Measurements from ENCODE around the gene MAML3. TPM values are rescaled to one million over a fixed set of nuclear protein-coding genes. Genes with fewer than 3 reads are reported as not detected.

The MAML3 gene
- total and polyA plus RNA-seq, 2 of the 13 experiments (the other 11 are each of a cell fraction or from before 2014, with no cell fraction given) = 0.05 to 0.13 TPM

DNA sequence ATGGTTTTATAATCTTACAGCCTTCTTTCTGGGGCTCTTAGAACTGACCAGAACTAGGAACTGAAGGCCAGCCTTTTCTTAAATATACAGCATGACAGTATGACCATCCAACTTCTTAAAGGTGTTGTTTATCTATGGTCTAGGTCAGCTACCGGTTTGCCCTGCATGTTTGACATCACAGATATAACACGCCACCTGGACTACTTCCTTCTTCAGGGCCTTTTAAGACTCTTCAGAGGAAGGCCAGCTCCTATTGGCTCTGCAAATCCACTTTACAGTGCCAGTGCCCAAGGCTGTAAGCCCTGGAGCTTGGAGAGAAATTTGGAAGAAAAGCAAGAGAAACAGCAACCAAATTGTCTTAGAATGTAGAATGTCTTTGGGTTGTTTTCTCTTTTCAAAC is 302.9 kb downstream of the MAML3 start:
- Histone ChIP-seq H3K9me3 (ENCODE audit: low read length) (no peaks in the 10 kb centered on the region), H3K27ac (ENCODE audit: extremely low read length, insufficient read depth, low read length) (no peak overlapping the region), H3K36me3 (replicated peaks in 1 of 2; ENCODE audit: control insufficient read depth in 1 of 2, insufficient read depth in 2 of 2, low read length in 2 of 2) (no peaks in the 10 kb centered on the region), H3K4me3 (replicated peaks in 1 of 3; ENCODE audit: insufficient read depth in 1 of 3, low read depth in 2 of 3, low read length in 3 of 3) (no peak overlapping the region), H4K20me1 (ENCODE audit: insufficient read depth, low read length) (no peaks in the 10 kb centered on the region), H3K79me2 (ENCODE audit: insufficient read depth, low read length) (no peaks in the 10 kb centered on the region), H3K4me2 (ENCODE audit: low read depth, low read length) (no peak overlapping the region), H3K27me3 (ENCODE audit: control insufficient read depth in 1 of 2, insufficient read depth in 2 of 2, low read length in 2 of 2) (no peaks in the 10 kb centered on the region), H3K4me1 (ENCODE audit: insufficient read depth, low read length) (peaks cover 86% of the 10 kb centered on the region), H2AFZ (ENCODE audit: low read length) (no peak overlapping the region), H3K9ac (ENCODE audit: insufficient read depth, low read depth, low read length) (no peak overlapping the region)
- DNase-seq (ENCODE audit: low spot score) = no peak
- intact Hi-C loops (cut with micrococcal nuclease; ENCODE audit: unreplicated experiment) (no loop called here), in situ Hi-C loops (cut with HindIII; ENCODE audit: extremely low pct_ligation_motif_present, low pct_unique_long_range_greater_than_20kb) (no loop called here)
- 97% methylated on average over 2 of the region's 2 CpGs for WGBS (ENCODE audit: low lambda C conversion rate)
- no peak for TF ChIP-seq ZNF143 (CRISPR knock-in tag; IDR thresholded peaks at IDR 0.05)
- ATAC-seq = no peak
- ChIA-PET POLR2A (no interaction called here), CTCF (ENCODE audit: low intra/inter-chr PET ratio, low total read pairs) (no interaction called here)
- BruUV-seq (replicated peaks) = no TSS peak
- no peak for FAIRE-seq

DNA sequence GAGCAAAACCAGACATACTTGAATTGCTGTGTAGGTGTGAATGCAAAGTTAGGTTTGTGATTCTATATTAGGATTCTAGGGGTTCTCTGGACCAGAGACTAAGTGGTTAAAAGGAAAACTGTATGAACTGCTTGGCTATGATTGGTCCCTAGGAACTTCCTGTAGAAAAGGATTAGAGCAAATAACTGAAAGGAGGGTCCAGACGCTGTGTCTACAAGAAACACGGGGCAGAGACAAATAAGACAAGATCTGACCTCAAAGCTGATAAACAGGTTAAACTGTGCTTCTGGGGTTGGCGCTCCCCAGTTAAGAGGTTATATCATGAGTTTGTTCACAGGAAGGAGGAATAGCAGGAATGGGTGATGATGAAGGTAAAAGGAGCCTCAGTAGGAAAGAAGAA is 304.8 kb downstream of the MAML3 start:
- peak overlapping the region; percentile 33 for H2AFZ ChIP-seq (ENCODE audit: low read length)
- no peak overlapping the region for H3K9ac ChIP-seq (ENCODE audit: insufficient read depth, low read depth, low read length)
- peak; percentile 43 for DNase-seq (ENCODE audit: low spot score)
- no peaks in the 10 kb centered on the region for H3K79me2 ChIP-seq (ENCODE audit: insufficient read depth, low read length)
- H3K4me3 ChIP-seq (replicated peaks in 1 of 3; ENCODE audit: insufficient read depth in 1 of 3, low read depth in 2 of 3, low read length in 3 of 3) = peak overlapping the region in 1 of 3 experiments; percentile 18; a peak in 1 of 6 replicates
- WGBS (ENCODE audit: low lambda C conversion rate) = 6% methylated on average over 3 of the region's 3 CpGs
- no TSS peak for BruUV-seq (replicated peaks)
- H3K4me1 ChIP-seq (ENCODE audit: insufficient read depth, low read length) = peaks cover 89% of the 10 kb centered on the region
- H3K36me3 ChIP-seq (replicated peaks in 1 of 2; ENCODE audit: control insufficient read depth in 1 of 2, insufficient read depth in 2 of 2, low read length in 2 of 2) = no peaks in the 10 kb centered on the region
- no peaks in the 10 kb centered on the region for H3K9me3 ChIP-seq (ENCODE audit: low read length)
- CTCF ChIA-PET (ENCODE audit: low intra/inter-chr PET ratio, low total read pairs) = no interaction called here
- H3K27ac ChIP-seq (ENCODE audit: extremely low read length, insufficient read depth, low read length) = no peak overlapping the region
- ATAC-seq = peak; percentile 54
- POLR2A ChIA-PET = no interaction called here
- peak overlapping the region; percentile 70 for H3K4me2 ChIP-seq (ENCODE audit: low read depth, low read length)
- H4K20me1 ChIP-seq (ENCODE audit: insufficient read depth, low read length) = no peaks in the 10 kb centered on the region
- FAIRE-seq = no peak
- intact Hi-C loops (cut with micrococcal nuclease; ENCODE audit: unreplicated experiment) (loop anchor here (10.0 kb wide), 1 partner anchor 184 kb away; the partner anchor contains the start of gene MGST2), in situ Hi-C loops (cut with HindIII; ENCODE audit: extremely low pct_ligation_motif_present, low pct_unique_long_range_greater_than_20kb) (no loop called here)
- H3K27me3 ChIP-seq (ENCODE audit: control insufficient read depth in 1 of 2, insufficient read depth in 2 of 2, low read length in 2 of 2) = no peaks in the 10 kb centered on the region
- TF ChIP-seq ZNF3 (CRISPR knock-in tag; IDR thresholded peaks at IDR 0.05) = no peak
- peak; percentile 30; the same call in 1 of the 2 replicates for TF ChIP-seq RXRB (CRISPR knock-in tag; IDR thresholded peaks at IDR 0.05; ENCODE audit: borderline replicate concordance)
- 0 out of 2 replicates have a peak, but pooled peaks have one; percentile 13 for TF ChIP-seq NFYB (CRISPR knock-in tag; IDR thresholded peaks at IDR 0.05)
- TF ChIP-seq, protein P1, sequence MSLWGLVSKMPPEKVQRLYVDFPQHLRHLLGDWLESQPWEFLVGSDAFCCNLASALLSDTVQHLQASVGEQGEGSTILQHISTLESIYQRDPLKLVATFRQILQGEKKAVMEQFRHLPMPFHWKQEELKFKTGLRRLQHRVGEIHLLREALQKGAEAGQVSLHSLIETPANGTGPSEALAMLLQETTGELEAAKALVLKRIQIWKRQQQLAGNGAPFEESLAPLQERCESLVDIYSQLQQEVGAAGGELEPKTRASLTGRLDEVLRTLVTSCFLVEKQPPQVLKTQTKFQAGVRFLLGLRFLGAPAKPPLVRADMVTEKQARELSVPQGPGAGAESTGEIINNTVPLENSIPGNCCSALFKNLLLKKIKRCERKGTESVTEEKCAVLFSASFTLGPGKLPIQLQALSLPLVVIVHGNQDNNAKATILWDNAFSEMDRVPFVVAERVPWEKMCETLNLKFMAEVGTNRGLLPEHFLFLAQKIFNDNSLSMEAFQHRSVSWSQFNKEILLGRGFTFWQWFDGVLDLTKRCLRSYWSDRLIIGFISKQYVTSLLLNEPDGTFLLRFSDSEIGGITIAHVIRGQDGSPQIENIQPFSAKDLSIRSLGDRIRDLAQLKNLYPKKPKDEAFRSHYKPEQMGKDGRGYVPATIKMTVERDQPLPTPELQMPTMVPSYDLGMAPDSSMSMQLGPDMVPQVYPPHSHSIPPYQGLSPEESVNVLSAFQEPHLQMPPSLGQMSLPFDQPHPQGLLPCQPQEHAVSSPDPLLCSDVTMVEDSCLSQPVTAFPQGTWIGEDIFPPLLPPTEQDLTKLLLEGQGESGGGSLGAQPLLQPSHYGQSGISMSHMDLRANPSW (CRISPR knock-in tag; IDR thresholded peaks at IDR 0.05; ENCODE audit: borderline replicate concordance) = no peak
- 0 out of 2 replicates have a peak, but pooled peaks have one; percentile 15 for TF ChIP-seq HDAC2 (CRISPR knock-in tag; IDR thresholded peaks at IDR 0.05)
- TF ChIP-seq SAP130 (CRISPR knock-in tag; IDR thresholded peaks at IDR 0.05; ENCODE audit: low read depth) = peak; percentile 19; the same call in 1 of the 2 replicates
- TF ChIP-seq GABPA (IDR thresholded peaks at IDR 0.05; ENCODE audit: low read depth, low read length) = no peak
- TF ChIP-seq GABPA (CRISPR knock-in tag; IDR thresholded peaks at IDR 0.05; ENCODE audit: low read depth) = peak; percentile 53; the same call in 1 of the 2 replicates
- TF ChIP-seq, protein P2, sequence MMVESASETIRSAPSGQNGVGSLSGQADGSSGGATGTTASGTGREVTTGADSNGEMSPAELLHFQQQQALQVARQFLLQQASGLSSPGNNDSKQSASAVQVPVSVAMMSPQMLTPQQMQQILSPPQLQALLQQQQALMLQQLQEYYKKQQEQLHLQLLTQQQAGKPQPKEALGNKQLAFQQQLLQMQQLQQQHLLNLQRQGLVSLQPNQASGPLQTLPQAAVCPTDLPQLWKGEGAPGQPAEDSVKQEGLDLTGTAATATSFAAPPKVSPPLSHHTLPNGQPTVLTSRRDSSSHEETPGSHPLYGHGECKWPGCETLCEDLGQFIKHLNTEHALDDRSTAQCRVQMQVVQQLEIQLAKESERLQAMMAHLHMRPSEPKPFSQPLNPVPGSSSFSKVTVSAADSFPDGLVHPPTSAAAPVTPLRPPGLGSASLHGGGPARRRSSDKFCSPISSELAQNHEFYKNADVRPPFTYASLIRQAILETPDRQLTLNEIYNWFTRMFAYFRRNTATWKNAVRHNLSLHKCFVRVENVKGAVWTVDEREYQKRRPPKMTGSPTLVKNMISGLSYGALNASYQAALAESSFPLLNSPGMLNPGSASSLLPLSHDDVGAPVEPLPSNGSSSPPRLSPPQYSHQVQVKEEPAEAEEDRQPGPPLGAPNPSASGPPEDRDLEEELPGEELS (CRISPR knock-in tag; IDR thresholded peaks at IDR 0.05) = peak; percentile 71
- TF ChIP-seq, protein P3, sequence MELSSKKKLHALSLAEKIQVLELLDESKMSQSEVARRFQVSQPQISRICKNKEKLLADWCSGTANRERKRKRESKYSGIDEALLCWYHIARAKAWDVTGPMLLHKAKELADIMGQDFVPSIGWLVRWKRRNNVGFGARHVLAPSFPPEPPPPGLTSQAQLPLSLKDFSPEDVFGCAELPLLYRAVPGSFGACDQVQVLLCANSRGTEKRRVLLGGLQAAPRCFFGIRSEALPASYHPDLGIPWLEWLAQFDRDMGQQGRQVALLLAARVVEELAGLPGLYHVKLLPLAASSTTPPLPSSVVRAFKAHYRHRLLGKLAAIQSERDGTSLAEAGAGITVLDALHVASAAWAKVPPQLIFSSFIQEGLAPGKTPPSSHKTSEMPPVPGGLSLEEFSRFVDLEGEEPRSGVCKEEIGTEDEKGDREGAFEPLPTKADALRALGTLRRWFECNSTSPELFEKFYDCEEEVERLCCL (CRISPR knock-in tag; IDR thresholded peaks at IDR 0.05; ENCODE audit: borderline replicate concordance) = no peak
- no peak for TF ChIP-seq ZKSCAN5 (CRISPR knock-in tag; IDR thresholded peaks at IDR 0.05)
- TF ChIP-seq SMYD3 (CRISPR knock-in tag; IDR thresholded peaks at IDR 0.05) = no peak
- no peak for TF ChIP-seq FOXP1 (IDR thresholded peaks at IDR 0.05)
- peak; percentile 48; the same call in 1 of the 2 replicates for TF ChIP-seq FOXP1 (CRISPR knock-in tag; IDR thresholded peaks at IDR 0.05)

All from HepG2 (cell line).